Effector CD8-positive, alpha-beta T cell (primary cell): ENCODE data around the gene YWHAB.
"Not testable (repeated sequence)": the region's sequence is repeated elsewhere in the genome, so short reads cannot be mapped to it uniquely, and the experiment has no call there.

ENCODE experiments used
- DNase-seq: peaks from one replicate; lab custom pipeline; 2025; lab: John Stamatoyannopoulos, UW

Gene YWHAB

DNA sequence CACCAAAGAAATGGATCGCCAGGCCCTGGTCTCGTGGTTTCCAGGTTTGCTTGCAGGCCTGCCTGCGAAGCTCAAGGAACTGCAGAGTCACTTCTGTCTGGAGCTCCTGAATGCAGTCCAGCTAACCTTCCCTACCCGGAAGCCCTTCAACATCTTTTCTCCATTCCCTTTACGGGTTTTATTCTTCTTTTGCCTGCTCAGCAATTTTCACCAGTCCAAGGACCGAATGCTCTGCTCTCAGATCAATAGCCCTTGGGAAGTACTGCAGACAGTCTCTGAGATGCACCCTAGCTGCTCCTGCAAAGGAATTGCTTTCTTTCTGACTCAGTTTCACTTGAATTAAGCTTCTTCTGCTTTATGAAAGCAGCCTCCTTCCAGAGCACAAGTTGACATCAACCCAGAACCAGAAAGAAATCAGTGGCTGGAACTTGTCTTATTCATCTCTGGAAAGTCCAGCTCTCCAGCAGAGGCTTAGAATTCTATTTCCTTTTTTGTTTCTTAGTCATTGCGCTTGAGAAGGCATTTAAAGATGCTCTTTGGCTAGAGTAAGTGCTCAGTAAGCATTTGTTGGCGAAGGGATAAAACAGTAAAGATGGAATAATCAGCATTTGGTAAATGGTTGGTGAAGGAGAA lies 18.7 kb upstream of the YWHAB start:
- DNase-seq = no peak

DNA sequence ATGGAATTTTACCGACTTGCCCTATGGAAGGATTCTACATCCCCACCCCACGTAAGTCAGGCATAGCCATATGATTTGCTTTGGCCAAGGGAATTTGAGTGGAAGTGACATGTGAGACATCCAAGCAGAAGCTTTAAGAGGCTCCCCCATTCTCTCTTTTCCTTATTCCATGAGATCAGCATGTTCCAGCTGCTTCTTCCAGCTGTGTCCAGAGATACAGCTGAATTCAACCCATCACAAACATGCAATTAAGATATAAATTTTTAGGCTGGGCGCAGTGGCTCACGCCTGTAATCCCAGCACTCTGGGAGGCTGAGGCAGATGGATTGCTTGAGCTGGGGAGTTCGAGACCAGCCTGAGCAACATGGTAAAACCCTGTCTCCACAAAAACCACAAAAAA lies 16.0 kb upstream of the YWHAB start:
- no peak for DNase-seq

- DNase-seq = not testable (repeated sequence)
Measured at GRCh38 chr20:44882360-44882759, 3.1 kb upstream of the YWHAB start.

DNA sequence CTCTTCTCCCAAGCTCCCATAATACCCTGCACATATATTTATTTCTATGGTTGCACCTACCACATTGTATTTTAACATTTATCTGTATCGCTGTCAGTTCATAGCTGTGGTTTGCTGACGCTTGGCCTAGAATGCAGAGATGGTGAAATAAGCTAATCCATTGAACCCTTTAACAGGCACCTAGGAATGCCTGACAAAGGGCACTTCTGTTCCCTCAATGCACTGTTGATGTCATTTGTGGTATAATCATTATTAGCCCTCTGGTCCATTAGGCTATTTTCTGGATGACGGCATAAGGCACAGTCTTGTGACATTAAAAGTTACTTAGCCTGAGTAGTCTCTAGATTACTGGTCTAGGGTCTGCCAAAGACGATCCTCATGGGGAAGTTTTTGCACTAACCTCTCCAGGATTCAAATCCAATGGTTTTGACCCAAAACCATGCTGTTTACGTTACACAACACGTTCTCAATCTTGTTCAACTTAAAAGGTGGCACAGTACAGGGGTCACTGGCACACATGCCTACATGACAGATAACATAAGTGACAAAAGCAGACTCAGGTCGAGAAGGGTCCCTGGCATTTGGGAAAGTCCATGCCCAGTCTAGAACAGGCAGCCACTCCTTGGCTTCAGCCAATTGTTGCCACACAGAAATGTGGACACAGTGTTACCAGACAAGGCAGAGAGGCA lies 2.1 kb upstream of the YWHAB start:
- no peak for DNase-seq

GRCh38 chr20:44884907-44885391 lies 556 bp upstream of the YWHAB start:
- DNase-seq = no peak

- DNase-seq = no peak
Measured at GRCh38 chr20:44886266-44886651, 754 bp downstream of the YWHAB start.

DNA sequence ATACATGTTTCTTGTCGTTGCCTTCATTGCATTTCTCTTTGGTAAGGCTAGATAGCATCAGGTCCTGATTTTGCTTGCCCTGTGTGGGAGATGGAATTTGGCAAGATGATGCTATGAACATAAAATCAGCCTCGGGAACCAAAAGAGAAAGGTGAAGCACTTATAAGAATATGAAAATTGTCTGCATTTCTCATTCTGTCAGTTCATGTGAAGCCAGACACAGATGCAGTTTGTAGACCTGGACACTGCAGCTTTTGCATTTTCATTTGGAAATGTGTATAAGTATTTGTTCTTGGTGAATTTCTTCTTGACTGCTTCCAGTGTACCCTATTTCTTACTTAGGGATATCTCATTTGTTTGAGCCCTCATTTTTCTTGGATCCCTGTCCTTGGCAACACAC lies 1.3 kb downstream of the YWHAB start:
- DNase-seq = no peak

DNA sequence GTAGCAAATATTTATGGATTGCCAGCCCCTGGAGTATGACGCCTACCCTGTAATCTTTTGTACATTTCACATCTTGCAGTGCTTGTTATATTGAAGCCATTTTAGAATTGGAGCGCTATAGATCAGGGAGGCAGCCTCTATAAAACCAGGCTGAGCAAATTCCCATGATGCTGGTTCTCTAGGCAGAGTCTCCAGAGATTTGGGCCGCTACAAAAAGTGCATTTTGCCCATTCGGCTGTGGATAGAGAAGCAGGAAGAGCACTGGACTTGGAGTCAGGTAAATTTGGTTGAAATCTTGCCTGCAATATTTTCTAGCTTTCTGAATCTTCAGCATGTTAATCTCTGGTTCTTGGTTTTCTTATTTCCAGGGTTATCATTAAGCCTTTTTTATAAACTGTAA lies 2.0 kb downstream of the YWHAB start:
- DNase-seq = no peak

GRCh38 chr20:44888226-44889103 lies 3.0 kb downstream of the YWHAB start:
- no peak for DNase-seq

DNA sequence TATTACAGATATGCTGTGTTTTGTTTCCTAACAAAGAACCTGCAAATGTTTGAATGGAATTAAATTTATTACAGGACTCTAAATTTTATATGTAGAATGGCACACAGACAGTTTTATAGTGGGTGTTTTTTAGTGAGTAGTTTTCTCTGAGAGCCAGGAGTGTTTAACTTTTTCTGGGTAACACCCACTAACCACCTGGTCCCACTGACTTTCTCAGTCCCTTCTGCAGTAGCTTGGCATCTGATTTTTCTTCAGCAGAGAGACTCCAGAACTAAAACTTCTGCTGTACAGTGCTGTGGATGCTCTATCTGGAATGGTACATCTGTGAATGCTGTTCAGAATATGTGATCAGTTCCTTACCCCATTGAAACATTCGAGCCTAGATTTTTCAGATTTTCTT lies 6.3 kb downstream of the YWHAB start:
- no peak for DNase-seq

DNA sequence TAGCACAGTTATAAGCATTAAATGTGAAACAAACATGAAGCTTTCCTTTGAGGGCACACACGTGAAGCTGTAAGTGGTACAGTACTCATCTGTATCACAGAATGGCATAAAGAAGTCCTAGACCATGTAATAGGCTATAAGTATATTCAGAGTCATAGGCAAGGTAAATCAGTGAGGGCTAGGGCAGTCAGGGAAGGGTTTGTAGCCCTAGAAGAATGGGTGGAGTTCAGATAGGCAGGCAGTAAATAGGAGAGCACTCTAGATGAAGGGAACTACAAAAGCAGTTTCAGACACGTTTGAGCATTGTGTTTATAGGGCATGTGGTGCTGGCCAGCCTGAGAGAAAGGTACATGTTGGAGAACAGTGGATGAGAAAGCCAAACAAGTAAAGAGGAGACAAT lies 9.5 kb downstream of the YWHAB start:
- no peak for DNase-seq

DNA sequence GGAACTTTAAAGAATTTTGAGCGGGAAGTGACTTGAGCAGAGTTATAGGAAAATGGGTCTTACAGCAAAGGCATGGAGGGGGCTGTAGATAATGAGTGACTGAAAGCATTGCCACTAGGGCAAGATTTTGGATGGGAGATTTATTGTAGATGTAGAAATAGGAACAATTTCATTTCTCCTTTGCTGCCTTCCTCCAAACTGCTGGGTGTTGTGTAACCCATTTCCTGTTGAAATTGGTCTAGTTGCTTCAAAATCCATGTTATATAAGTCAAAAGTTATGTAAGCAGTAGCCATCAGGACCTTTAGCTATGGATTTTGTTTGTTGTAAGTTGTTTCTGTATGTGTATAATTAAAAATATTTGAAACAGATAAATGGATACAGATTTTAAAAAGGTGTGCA lies 11.1 kb downstream of the YWHAB start:
- no peak for DNase-seq

- no peak for DNase-seq
Measured at GRCh38 chr20:44897133-44897532, 11.6 kb downstream of the YWHAB start.

DNA sequence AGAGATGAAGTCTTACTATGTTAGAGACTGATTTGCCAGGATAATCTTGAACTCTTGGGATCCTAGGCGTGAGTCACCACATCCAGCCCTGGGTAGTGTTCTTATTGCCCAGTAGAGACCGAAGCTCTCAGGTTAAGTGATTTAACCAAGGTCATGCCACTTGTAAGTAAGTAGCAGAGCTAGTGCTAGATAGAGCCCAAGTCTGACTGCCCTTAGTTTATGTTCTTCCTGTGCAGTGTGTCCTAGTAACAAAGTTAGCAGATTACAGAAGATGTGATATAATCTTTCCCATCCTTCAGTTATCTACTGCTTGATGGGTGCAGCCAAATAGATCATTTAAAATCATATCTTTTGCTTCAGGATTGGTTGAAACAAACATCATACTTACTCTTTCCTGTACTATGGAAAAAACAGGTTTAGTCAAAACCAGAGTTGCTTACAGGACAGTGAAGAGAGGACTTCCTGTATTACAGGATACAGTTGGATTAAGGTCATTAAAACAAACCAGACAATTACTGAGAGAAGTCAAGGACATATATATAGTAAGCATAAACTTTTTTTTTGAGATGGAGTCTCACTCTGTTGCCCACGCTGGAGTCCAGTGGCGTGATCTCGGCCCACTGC lies 14.8 kb downstream of the YWHAB start:
- no peak for DNase-seq

GRCh38 chr20:44901974-44902373 lies 16.5 kb downstream of the YWHAB start:
- no peak for DNase-seq

GRCh38 chr20:44904377-44904776 lies 18.9 kb downstream of the YWHAB start:
- DNase-seq = no peak

- DNase-seq = no peak
Measured at GRCh38 chr20:44908987-44909871, 23.7 kb downstream of the YWHAB start.

GRCh38 chr20:44909872-44910689 lies 24.6 kb downstream of the YWHAB start, which contains the start of gene PABPC1L:
PABPC1L (plus strand) TSS chr20:44910060; CDS start chr20:44910144, 84 bp downstream.
- peak; percentile 76 for DNase-seq

- DNase-seq = no peak
Measured at GRCh38 chr20:44910690-44911262, 25.3 kb downstream of the YWHAB start.
